Measurements from ENCODE around the gene PTGDR2.

The PTGDR2 gene

GRCh38 chr11:60855726-60856633, at the start of gene PTGDR2:
PTGDR2 (minus strand) TSS chr11:60855950; CDS start chr11:60853722, 2,228 bp downstream.
- DNase-seq (ENCODE audit: insufficient read length, low spot score) (no peak), FAIRE-seq (no peak)
- no peak for TF ChIP-seq CTCF (IDR thresholded peaks at IDR 0.05; ENCODE audit: insufficient read depth, missing control alignments)

- no peak for DNase-seq (ENCODE audit: insufficient read length, low spot score)
- TF ChIP-seq CTCF (IDR thresholded peaks at IDR 0.05; ENCODE audit: insufficient read depth, missing control alignments): no peak
- FAIRE-seq: no peak
Measured at GRCh38 chr11:60905047-60905446, 49.3 kb upstream of the PTGDR2 start.

- no peak for TF ChIP-seq CTCF (IDR thresholded peaks at IDR 0.05; ENCODE audit: insufficient read depth, missing control alignments)
Measured at GRCh38 chr11:60902625-60903024, 46.9 kb upstream of the PTGDR2 start.

GRCh38 chr11:60900673-60901404, 45.1 kb upstream of the PTGDR2 start:
- DNase-seq (ENCODE audit: insufficient read length, low spot score): no peak
- FAIRE-seq: no peak
- no peak for TF ChIP-seq CTCF (IDR thresholded peaks at IDR 0.05; ENCODE audit: insufficient read depth, missing control alignments)

More at GRCh38 chr11:60902625-60903024, 46.9 kb upstream of the PTGDR2 start:
- DNase-seq (ENCODE audit: insufficient read length, low spot score): no peak
- FAIRE-seq: no peak

GRCh38 chr11:60899977-60900376, 44.2 kb upstream of the PTGDR2 start:
- DNase-seq (ENCODE audit: insufficient read length, low spot score): no peak
- TF ChIP-seq CTCF (IDR thresholded peaks at IDR 0.05; ENCODE audit: insufficient read depth, missing control alignments): no peak
- no peak for FAIRE-seq

GRCh38 chr11:60899046-60899936, 43.5 kb upstream of the PTGDR2 start:
- FAIRE-seq (no peak), DNase-seq (ENCODE audit: insufficient read length, low spot score) (peak; percentile 41)
- peak; percentile 95 for TF ChIP-seq CTCF (IDR thresholded peaks at IDR 0.05; ENCODE audit: insufficient read depth, missing control alignments)
